ES-I3 (cell line): ENCODE data around the gene SLPI.

Source experiments
- H3K36me3 ChIP-seq: 2 replicates; pipeline ENCODE4 v1.6.1; 2013; ENCODE audit warnings: mild to moderate bottlenecking, low read length, control low read depth, moderate library complexity; ENCODE audit not compliant: insufficient read depth
- H3K4me1 ChIP-seq: 2 replicates; pipeline ENCODE4 v1.6.1; 2013; ENCODE audit warnings: mild to moderate bottlenecking, control low read depth, low read length; ENCODE audit not compliant: insufficient read depth
- H3K9ac ChIP-seq: 2 replicates; pipeline ENCODE4 v1.6.1; 2013; ENCODE audit warnings: low read depth, mild to moderate bottlenecking, low read length, moderate library complexity
- H3K9me3 ChIP-seq: 2 replicates; pipeline ENCODE4 v1.6.1; 2013; ENCODE audit warnings: mild to moderate bottlenecking, low read length, moderate library complexity; ENCODE audit not compliant: control insufficient read depth, insufficient read depth

The SLPI gene

DNA sequence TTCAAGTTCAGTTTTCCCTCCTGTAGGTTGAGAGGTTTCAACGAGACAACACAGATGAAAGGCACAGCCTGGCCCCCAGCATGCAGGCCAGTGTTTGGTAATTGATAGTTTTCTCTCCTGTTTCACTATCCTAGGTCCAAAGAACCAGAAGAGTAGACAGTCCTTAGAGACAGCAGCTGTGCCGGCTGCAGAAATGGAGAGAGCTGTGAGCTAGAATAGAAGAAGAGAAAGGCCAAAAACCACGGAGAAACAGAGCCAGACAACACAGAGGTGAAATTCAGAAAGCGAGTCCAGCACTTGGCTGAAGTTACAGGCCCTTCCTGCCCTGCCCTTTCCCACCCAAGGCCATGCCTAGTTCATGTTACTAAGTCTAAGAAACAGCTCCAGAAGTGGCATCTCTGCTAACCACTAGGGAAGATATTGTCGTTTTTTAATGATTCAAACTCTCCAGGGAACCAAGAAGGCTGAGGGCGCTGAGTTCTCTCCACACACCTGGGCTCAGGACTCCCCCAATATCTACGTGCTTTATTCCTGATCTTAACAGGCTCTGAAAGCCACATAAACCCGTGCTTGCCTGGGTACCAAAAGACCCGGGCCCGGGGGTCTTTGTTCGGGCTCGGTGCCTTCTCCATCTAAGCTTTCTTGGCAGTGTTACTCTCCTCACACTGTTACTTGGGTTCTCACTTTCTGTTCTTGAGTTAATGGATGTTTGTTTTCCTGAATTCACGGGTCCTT is 35.7 kb upstream of the SLPI start:
- Histone ChIP-seq H3K36me3 (no peaks in the 10 kb centered on the region), H3K9me3 (peaks cover 11% of the 10 kb centered on the region; the same call in 1 of the 2 replicates), H3K4me1 (no peaks in the 10 kb centered on the region; the same call in 1 of the 2 replicates), H3K9ac (no peak overlapping the region)

DNA sequence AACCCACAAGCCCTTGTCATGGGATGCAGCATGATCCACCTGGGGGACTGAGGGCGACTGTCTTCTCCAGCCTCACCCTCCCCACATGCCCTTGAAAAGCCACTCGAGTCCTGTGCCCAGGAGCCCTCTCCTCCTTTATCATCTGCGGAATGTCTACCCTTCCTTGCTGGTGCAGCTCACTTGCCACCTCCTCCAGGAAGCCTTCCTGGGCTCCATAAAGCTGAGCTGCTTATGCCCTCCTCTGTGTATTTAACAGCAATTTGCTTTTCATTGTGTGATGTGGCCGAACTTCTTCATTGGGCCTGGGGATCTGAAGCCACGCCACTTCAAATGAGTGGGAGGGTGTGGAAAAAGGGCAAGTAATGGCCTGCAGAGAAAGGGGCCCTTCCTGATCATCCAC is 34.5 kb upstream of the SLPI start:
- no peak overlapping the region for H3K9ac ChIP-seq
- H3K36me3 ChIP-seq, result no peaks in the 10 kb centered on the region
- no peaks in the 10 kb centered on the region; the same call in 1 of the 2 replicates for H3K4me1 ChIP-seq
- H3K9me3 ChIP-seq, result peaks cover under 1% of the 10 kb centered on the region; the same call in 1 of the 2 replicates

DNA sequence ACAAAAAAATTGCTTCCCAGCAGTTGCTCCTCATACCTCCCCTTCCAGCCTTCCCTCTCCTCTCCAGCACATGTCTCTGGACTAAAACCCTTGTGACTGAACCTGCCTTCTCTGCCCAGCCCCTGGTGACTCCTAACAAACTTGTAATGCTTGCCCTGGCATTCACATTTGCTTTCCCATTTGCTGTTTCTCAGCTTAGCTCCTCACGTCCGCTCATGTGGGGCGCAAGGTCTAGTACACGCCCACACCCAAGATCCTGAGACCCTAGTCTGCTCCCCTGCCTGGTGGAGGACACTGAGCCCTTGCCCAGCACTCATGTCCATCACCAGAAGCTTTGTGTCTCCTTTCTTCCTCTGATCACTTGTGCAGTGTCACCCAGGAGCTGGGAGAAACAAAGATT is 34.0 kb upstream of the SLPI start:
- Histone ChIP-seq H3K4me1 (no peaks in the 10 kb centered on the region; the same call in 1 of the 2 replicates), H3K36me3 (no peaks in the 10 kb centered on the region), H3K9ac (no peak overlapping the region), H3K9me3 (no peaks in the 10 kb centered on the region)

DNA sequence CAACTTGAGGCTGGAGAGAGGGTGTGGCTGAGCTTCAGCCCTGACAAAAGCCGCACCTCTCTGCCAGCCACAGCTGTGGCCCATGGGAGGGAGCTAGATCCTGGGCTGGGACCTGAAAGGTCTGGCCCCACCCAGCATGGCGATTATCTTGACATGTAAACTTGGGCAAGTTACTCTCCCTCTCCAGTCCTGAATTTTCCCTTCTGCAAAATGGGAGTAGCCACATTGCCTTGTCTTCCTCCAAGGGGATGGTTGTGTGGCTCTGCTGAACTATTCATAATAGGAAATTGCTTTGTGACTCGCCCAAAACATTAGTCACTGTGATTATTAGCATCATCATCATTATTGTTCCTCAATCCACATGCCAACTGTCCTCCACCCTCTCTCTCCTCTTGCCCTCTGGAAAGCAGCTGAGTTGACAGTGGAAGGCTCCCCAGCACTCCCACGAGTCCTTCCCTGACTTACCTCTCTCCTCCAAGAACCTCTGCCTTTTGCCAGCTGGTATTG is 29.2 kb upstream of the SLPI start:
- H3K9ac ChIP-seq, result no peak overlapping the region
- H3K9me3 ChIP-seq, result no peaks in the 10 kb centered on the region
- H3K4me1 ChIP-seq, result no peaks in the 10 kb centered on the region
- no peaks in the 10 kb centered on the region for H3K36me3 ChIP-seq

DNA sequence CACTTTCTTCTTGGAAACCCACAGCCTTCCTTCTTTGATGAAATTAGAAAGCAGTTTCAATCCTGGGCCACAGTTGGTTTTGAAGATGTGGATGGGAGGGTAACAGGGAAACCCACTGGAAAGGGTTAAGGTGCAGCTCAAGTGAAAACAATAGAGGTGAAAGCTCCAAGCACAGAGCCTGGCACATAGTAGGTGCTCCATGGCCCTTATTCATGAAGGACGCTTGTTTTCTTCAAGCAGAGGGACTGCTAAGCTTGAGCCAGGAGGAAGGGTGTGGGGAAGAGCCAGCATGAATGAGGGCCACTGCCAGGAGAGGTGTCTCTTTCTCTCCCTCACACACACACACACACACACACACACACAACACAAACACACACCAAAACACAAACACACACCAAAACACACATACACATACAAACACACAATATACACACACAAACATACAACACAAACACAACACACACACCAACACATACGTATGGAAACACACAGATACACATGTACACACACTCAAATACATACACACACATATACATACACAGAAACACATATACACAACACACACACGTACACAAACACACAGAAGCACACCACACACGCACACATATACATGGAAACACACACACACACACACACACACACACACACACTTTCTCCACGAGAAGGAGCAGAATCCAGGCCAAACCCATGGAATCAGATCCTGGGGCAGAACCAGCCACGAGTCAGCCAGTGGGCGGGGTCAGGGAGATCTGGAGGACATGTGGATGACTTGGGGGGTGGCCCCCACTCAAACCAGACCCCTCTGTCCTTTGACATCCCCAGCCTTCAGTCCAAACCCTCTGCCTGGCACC is 28.6 kb upstream of the SLPI start:
- H3K9ac ChIP-seq, result no peak overlapping the region
- no peaks in the 10 kb centered on the region for H3K9me3 ChIP-seq
- no peaks in the 10 kb centered on the region for H3K4me1 ChIP-seq
- no peaks in the 10 kb centered on the region for H3K36me3 ChIP-seq

DNA sequence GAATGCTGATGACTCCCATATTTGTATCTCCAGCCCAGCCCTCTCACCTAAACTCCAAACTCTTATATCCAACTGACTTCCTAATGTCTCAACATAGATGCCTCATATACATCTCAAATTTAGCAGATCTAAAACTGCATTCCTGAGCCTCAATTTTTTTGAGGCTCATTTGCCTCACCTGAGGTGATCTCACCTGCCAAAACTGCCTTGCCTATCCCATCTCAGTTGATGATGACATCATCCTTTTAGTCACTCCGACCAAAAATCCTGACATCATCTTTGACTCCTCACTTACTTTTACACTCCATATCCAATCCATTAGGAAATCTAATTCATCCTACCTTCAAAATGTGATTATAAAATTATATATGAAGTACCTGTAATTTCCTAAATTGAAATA is 25.6 kb upstream of the SLPI start:
- Histone ChIP-seq H3K4me1 (no peaks in the 10 kb centered on the region), H3K9me3 (no peaks in the 10 kb centered on the region), H3K36me3 (no peaks in the 10 kb centered on the region), H3K9ac (no peak overlapping the region)

DNA sequence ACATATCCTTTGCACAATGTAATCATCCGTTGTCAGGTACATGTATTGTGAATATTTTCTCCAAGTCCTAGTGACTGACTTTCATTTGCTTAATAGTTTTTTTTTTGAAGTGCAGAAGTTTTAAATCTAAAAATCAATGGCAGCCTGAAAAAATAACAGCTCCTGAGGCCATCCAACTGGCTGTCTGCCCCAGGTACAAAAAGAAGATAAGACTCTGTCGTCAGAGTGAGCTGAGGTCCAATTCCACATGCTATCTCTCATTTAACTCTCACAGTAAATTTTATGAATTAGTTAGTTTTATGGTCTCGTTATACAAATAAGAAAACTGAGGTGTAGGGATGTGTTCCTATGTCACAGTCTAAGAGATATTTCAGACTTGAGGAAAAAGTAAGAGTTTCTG is 21.0 kb upstream of the SLPI start:
- H3K9ac ChIP-seq, result no peak overlapping the region
- H3K4me1 ChIP-seq, result peaks cover 8% of the 10 kb centered on the region; the same call in 1 of the 2 replicates
- no peaks in the 10 kb centered on the region for H3K36me3 ChIP-seq
- H3K9me3 ChIP-seq, result no peaks in the 10 kb centered on the region

DNA sequence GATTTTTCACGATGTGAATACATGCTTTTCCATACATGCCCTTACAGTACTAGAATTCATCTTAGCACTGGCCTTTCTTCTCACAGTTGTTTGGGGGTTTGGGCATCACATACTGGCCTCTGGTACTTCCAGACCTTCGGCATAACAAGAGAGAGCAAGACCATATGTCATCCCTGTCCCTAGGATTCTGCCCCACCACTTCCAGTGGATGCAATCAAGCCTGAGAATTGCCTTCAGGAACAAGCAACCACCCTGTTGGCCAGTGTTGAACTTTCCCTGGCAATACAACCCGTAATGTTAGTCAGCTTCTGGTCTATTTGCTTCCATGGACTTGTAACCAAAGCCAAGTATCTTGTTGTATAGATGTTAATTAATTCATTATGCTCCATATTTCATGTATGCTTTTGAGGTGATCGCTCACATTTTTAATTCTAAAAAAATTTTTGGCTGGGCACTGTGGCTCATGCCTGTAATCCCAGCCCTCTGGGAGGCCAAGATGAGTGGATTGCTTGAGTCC is 15.4 kb upstream of the SLPI start:
- no peak overlapping the region for H3K9ac ChIP-seq
- no peaks in the 10 kb centered on the region for H3K9me3 ChIP-seq
- peaks cover 8% of the 10 kb centered on the region; the same call in 1 of the 2 replicates for H3K4me1 ChIP-seq
- no peaks in the 10 kb centered on the region for H3K36me3 ChIP-seq

DNA sequence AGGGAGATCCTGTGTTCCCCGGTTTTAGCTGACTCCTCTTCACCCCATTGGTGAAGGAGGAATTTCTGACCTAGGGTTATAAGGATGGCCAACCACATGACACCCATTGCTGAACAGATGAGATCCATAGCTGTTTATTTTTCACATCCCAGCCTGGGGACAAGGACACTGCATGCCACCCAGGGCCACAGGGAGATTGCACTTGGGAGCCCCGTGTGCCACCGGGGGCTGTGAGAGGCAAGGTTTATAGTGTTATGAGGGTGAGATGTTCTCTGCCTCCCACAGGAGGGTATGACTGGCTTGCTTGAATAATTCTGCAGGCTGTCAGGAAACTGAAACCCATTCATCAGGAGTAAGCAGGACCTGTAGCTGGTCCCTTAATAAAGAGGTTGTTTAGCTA is 14.7 kb upstream of the SLPI start:
- H3K9ac ChIP-seq, result no peak overlapping the region
- H3K36me3 ChIP-seq, result no peaks in the 10 kb centered on the region
- no peaks in the 10 kb centered on the region for H3K9me3 ChIP-seq
- H3K4me1 ChIP-seq, result peaks cover 8% of the 10 kb centered on the region; the same call in 1 of the 2 replicates

DNA sequence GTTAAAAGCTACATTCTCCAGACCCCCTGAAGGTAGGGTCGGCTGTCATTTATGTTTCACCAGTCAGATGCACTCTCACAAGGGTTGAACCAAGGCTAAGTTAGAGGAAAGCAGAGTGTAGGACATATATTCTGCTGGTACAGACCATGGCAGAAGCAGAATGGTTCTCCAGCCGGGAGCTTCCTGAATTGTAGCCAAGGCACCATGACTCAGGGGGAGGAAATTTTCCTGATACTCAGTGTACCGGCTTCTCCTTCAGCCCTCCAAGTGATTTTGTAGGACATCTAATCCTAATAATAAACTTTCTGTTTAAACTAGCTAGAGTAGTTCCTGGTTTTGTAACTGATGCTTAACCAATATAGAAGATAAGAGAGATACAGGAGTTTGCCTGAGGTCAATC is 14.2 kb upstream of the SLPI start:
- H3K4me1 ChIP-seq, result peaks cover 8% of the 10 kb centered on the region; the same call in 1 of the 2 replicates
- no peak overlapping the region for H3K9ac ChIP-seq

DNA sequence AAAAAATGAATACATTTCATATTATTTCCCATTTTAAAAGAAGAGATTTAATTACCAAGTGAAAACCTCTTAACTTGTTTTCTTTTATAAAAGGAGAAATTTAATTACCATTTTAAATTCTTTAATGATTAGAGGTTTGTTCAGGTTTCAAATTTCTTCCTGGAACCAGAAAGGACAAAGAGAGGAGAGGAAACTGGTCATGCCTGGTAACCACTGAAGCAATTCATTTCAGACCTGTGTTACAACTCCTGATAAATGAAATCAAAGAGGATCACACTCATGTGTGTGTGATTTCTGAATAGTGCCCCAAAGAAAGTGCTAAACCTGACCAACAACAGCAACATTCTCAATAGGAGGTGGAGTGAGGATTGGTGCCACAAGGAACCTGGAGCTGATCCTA is 12.6 kb upstream of the SLPI start:
- Histone ChIP-seq H3K9me3 (no peaks in the 10 kb centered on the region), H3K36me3 (no peaks in the 10 kb centered on the region), H3K4me1 (0 out of 2 replicates have a peak, but pooled peaks cover 3% of the 10 kb centered on the region), H3K9ac (no peak overlapping the region)

More for the DNA sequence above, 14.2 kb upstream of the SLPI start:
- Histone ChIP-seq H3K36me3 (no peaks in the 10 kb centered on the region), H3K9me3 (no peaks in the 10 kb centered on the region)

DNA sequence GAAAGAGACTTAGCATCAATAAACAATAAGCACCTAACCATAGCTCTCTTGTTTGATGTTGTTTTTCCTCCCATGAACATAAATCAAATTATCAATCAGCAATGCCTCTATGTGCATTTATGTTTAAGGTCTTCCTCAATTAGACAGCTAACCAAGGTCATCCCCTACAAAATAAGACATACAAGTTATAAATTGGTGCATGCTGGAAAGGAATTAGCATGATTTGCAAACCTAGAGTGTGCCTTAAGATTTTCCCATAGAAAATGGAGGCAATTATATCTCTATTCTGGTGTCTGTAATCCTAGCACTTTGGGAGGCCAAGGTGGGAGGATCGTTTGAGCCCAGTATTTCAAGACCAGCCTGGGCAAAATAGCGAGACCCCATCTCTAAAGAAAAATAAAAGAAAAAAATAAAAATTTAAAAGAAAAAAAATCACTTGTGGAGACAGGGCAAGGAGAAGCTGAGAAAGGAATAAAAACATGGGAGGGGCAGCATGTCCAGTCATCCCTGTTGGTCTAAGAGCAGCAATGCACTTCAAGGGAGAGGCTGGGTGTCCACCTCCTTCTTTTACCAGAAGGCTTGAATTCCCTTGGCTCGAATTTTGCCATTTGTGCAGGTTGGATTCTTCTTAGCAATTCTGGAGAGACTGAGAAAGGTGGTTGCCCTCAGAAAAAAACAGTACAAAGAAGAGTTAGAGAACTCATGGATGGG is 9.3 kb upstream of the SLPI start:
- Histone ChIP-seq H3K9ac (no peak overlapping the region), H3K4me1 (peaks cover 4% of the 10 kb centered on the region), H3K9me3 (no peaks in the 10 kb centered on the region), H3K36me3 (no peaks in the 10 kb centered on the region)

DNA sequence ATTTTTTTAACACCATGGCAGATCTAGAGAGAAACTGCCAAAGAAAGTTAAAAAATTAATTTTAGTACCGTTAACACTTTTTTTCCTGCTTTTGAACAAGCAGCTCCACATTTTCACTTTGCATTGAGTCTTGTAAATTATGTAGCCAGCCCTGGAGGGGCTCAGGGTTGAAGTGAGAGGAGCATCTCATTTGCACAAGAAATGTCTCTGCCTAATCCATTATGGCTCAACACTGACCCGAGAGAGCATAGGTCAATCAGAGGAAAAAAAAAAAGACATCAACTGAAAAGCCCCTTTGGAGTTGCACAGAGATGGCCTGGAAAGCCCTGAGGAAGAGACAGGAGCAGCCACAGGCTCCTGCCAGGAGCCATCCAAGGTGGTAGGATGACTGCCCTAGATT is 4.3 kb upstream of the SLPI start:
- H3K4me1 ChIP-seq, result peaks cover 4% of the 10 kb centered on the region
- H3K9ac ChIP-seq, result no peak overlapping the region
- H3K36me3 ChIP-seq, result no peaks in the 10 kb centered on the region
- no peaks in the 10 kb centered on the region for H3K9me3 ChIP-seq

DNA sequence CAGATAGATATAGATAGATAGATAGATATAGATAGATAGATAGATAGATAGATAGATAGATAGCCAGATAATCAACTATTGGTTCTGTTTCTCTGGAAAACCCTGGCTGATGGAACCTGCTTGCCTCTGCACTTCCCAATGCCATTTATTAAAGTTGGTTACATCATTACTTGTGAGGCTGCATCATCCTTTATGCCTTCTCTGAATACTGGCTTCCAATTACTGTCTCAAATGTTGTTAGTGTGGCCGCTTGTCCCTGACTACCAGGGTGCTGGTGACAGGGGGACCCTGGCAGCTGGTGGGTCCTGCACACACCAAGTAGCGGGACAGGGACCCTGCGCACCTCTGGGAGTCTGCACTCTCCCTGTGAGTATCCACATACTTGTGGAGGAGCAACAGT is 3.9 kb upstream of the SLPI start:
- Histone ChIP-seq H3K36me3 (no peaks in the 10 kb centered on the region), H3K9me3 (no peaks in the 10 kb centered on the region), H3K4me1 (peaks cover 4% of the 10 kb centered on the region), H3K9ac (no peak overlapping the region)
